GM12878 (cell line): ENCODE measurements around the gene LDLRAD4.
A peak's percentile ranks its signal among the peaks of the same experiment; 100 is the strongest.

Source experiments
- EP300 ChIP-seq, 2 experiments: fragments of 150-350 bp in 1 of 2; IDR thresholded peaks; 2 replicates each; pipeline ENCODE4 v1.6.1; 2011 to 2012; ENCODE audit warnings: low read depth in 2 of 2, low read length in 2 of 2, borderline replicate concordance in 1 of 2, improper control_type of control experiment in 1 of 2, inconsistent platforms in 1 of 2; ENCODE audit not compliant: control insufficient read depth in 1 of 2
- EZH2 ChIP-seq: IDR thresholded peaks from 2 replicates; pipeline ENCODE4 v1.6.1; 2012; ENCODE audit warnings: low read depth, mild to moderate bottlenecking, control low read depth, inconsistent platforms, low read length, borderline replicate concordance; ENCODE audit not compliant: control insufficient read depth
- POLR2A ChIP-seq: IDR thresholded peaks from 2 replicates; pipeline ENCODE4 v1.6.1; 2011; ENCODE audit warnings: low read depth, mild to moderate bottlenecking, low read length
- ZNF274 ChIP-seq: IDR thresholded peaks from one replicate; pipeline ENCODE4 v1.8.0; 2011; ENCODE audit not compliant: insufficient read length, insufficient read depth
- TF ChIP-seq, protein P1 (sequence below), 3 experiments: IDR thresholded peaks in 2 of 3; conservative IDR thresholded peaks in 1 of 3; 2 replicates each; pipeline ENCODE4 v1.5.1; 2011; ENCODE audit warnings: low read depth in 3 of 3, low read length in 3 of 3, mild to moderate bottlenecking in 3 of 3, control low read depth in 2 of 3, moderate library complexity in 2 of 3, inconsistent platforms in 1 of 3, mixed read lengths in 1 of 3; ENCODE audit not compliant: control insufficient read depth in 2 of 3, insufficient read depth in 1 of 3; ENCODE audit errors: extremely low read depth in 1 of 3

GRCh38 chr18:13614641-13615288, 396.2 kb downstream of the LDLRAD4 start:
- TF ChIP-seq POLR2A (peak; percentile 93), EP300 (IDR thresholded peaks at IDR 0.05; ENCODE audit: borderline replicate concordance in 1 of 2, control insufficient read depth in 1 of 2, low read depth in 2 of 2, low read length in 2 of 2) (peak; percentile 4 to 27; a peak in 1 of 4 replicates), ZNF274 (no peak), EZH2 (no peak)
- TF ChIP-seq, protein P1, sequence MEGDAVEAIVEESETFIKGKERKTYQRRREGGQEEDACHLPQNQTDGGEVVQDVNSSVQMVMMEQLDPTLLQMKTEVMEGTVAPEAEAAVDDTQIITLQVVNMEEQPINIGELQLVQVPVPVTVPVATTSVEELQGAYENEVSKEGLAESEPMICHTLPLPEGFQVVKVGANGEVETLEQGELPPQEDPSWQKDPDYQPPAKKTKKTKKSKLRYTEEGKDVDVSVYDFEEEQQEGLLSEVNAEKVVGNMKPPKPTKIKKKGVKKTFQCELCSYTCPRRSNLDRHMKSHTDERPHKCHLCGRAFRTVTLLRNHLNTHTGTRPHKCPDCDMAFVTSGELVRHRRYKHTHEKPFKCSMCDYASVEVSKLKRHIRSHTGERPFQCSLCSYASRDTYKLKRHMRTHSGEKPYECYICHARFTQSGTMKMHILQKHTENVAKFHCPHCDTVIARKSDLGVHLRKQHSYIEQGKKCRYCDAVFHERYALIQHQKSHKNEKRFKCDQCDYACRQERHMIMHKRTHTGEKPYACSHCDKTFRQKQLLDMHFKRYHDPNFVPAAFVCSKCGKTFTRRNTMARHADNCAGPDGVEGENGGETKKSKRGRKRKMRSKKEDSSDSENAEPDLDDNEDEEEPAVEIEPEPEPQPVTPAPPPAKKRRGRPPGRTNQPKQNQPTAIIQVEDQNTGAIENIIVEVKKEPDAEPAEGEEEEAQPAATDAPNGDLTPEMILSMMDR (IDR thresholded peaks at IDR 0.05 in 2 of 3, conservative IDR thresholded peaks at IDR 0.05 in 1 of 3; ENCODE audit: control insufficient read depth in 2 of 3, extremely low read depth in 1 of 3, insufficient read depth in 1 of 3, low read depth in 3 of 3, low read length in 3 of 3) = no peak
